ENCODE data around the gene TAC3. TPM values are rescaled to one million over a fixed set of nuclear protein-coding genes. Genes with fewer than 3 reads are reported as not detected.
"Not testable (repeated sequence)": the region's sequence is repeated elsewhere in the genome, so short reads cannot be mapped to it uniquely, and the experiment has no call there.

TAC3 gene
- total RNA-seq, 2 donors from 2014 or later, result not detected

- no peak for DNase-seq (ENCODE audit: low spot score)
- Histone ChIP-seq H3K36me3 (no peaks in the 10 kb centered on the region), H3K27me3 (replicated peaks; ENCODE audit: insufficient read depth) (no peaks in the 10 kb centered on the region), H3K4me3 (no peak overlapping the region), H3K9me3 (no peaks in the 10 kb centered on the region), H3K27ac (no peak overlapping the region), H3K4me1 (replicated peaks) (no peaks in the 10 kb centered on the region)
- TF ChIP-seq POLR2AphosphoS5 (IDR thresholded peaks at IDR 0.05), result no peak
- TF ChIP-seq POLR2A (IDR thresholded peaks at IDR 0.05), result no peak
- no peak for TF ChIP-seq CTCF (IDR thresholded peaks at IDR 0.05)
- intact Hi-C loops (cut with DNase I), result no loop called here
- WGBS, result 85% methylated on average over 1 of the region's 1 CpG
These were observed 2.6 kb upstream of the TAC3 start for GRCh38 chr12:57018906-57019305.

- H3K27me3 ChIP-seq (replicated peaks; ENCODE audit: insufficient read depth); DNase-seq (ENCODE audit: low spot score); H3K27ac ChIP-seq; H3K9me3 ChIP-seq; H3K36me3 ChIP-seq; H3K4me1 ChIP-seq (replicated peaks); intact Hi-C loops (cut with DNase I); H3K4me3 ChIP-seq: not testable (repeated sequence)
- WGBS, result 85% methylated on average over 5 of the region's 5 CpGs
These were observed 2.0 kb upstream of the TAC3 start for GRCh38 chr12:57018353-57018752.

- intact Hi-C loops (cut with DNase I), result no loop called here
- Histone ChIP-seq H3K27ac (no peak overlapping the region), H3K4me3 (no peak overlapping the region), H3K4me1 (replicated peaks) (no peaks in the 10 kb centered on the region), H3K27me3 (replicated peaks; ENCODE audit: insufficient read depth) (no peaks in the 10 kb centered on the region), H3K9me3 (no peaks in the 10 kb centered on the region), H3K36me3 (no peaks in the 10 kb centered on the region)
- TF ChIP-seq POLR2A (IDR thresholded peaks at IDR 0.05) (no peak), POLR2AphosphoS5 (IDR thresholded peaks at IDR 0.05) (no peak), CTCF (IDR thresholded peaks at IDR 0.05) (no peak)
- DNase-seq (ENCODE audit: low spot score), result no peak
- WGBS, result 77% methylated on average over 7 of the region's 7 CpGs
These were observed 3.5 kb downstream of the TAC3 start for GRCh38 chr12:57012600-57013465.

DNA sequence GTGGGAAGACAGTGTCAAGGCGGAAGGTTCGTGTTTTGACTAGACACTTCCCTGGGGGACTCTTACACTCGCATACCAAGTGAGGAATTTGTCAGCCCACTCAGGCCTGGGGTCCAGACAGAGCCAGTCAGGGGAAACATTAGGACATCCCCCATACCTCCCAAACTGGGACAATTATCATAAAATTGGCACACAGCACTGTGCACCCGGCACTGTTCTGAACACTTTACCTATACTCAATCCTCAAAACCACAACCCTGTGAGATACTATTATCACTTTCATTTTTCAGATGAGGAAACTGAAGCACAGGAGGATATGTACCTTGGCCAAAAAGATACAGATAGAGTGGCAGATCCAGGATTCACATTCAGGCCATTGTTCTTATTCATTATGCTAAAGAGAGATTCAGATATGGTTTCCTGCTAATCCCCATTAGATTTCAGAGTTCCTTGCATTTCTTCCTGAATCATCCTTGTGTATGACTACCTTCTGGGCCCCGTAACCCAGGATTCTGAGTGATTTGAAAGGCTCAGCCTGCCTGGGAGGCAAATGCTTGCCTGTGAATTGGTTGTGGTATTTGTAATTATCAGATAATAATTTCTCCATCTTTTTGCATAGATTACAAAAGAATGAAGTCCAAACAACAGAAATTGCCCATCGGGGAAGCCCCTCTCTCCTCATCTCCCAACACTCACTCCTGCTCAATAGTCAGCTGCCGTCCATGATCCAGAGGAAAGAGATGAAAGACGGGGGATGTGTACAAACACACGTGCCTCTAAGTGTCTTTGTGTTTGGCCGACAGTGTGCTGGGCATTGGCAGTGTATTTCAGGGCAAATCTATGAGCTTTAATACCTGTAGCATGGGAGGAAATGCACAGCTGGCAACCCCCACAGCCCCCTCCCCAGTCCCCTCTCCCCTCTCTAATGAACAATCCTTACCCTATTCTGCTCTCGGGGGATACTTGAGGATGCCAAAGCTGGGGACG, 4.6 kb downstream of the TAC3 start:
- TF ChIP-seq CTCF (IDR thresholded peaks at IDR 0.05) (no peak), POLR2AphosphoS5 (IDR thresholded peaks at IDR 0.05) (no peak), POLR2A (IDR thresholded peaks at IDR 0.05) (no peak)
- no peaks in the 10 kb centered on the region for H3K9me3 ChIP-seq
- WGBS, result 67% methylated on average over 12 of the region's 12 CpGs
- H3K4me3 ChIP-seq, result no peak overlapping the region
- H3K4me1 ChIP-seq (replicated peaks), result no peaks in the 10 kb centered on the region
- intact Hi-C loops (cut with DNase I), result no loop called here
- no peak overlapping the region for H3K27ac ChIP-seq
- H3K36me3 ChIP-seq, result no peaks in the 10 kb centered on the region
- no peak for DNase-seq (ENCODE audit: low spot score)
- H3K27me3 ChIP-seq (replicated peaks; ENCODE audit: insufficient read depth), result no peaks in the 10 kb centered on the region

- intact Hi-C loops (cut with DNase I), result no loop called here
- Histone ChIP-seq H3K27me3 (replicated peaks; ENCODE audit: insufficient read depth) (no peaks in the 10 kb centered on the region), H3K9me3 (no peaks in the 10 kb centered on the region), H3K36me3 (no peaks in the 10 kb centered on the region), H3K4me3 (no peak overlapping the region), H3K27ac (no peak overlapping the region), H3K4me1 (replicated peaks) (no peaks in the 10 kb centered on the region)
- WGBS, result 71% methylated on average over 4 of the region's 4 CpGs
- TF ChIP-seq POLR2AphosphoS5 (IDR thresholded peaks at IDR 0.05) (no peak), CTCF (IDR thresholded peaks at IDR 0.05) (no peak), POLR2A (IDR thresholded peaks at IDR 0.05) (no peak)
- no peak for DNase-seq (ENCODE audit: low spot score)
These were observed 5.6 kb downstream of the TAC3 start for GRCh38 chr12:57010627-57011247.

Measured in prostate gland (tissue), 2 donors.